ENCODE results near the gene PLEKHN1. TPM values are rescaled to one million over a fixed set of nuclear protein-coding genes. Genes with fewer than 3 reads are reported as not detected.

PLEKHN1 gene
- total RNA-seq = 10 to 100 TPM in 1 of 5 donors, under 1 TPM in 3, not detected in 1; 0.29 to 29.2 (median 0.50) TPM
- polyA plus RNA-seq = 10 to 100 TPM in 1 of 3 donors, 1 to 10 TPM in 1, not detected in 1; 2.9 to 13.6 TPM
- long read RNA-seq, donor 1 = 0 reads
- long read RNA-seq, donor 2 = 0 reads
- long read RNA-seq, donor 3 = 0 reads
- long read RNA-seq, donor 4 = 0 reads
- long read RNA-seq, donor 5 = 0 reads
- long read RNA-seq, donor 6 = 0 reads
- long read RNA-seq, donor 7 = 0 reads
- long read RNA-seq, donor 8 = 0 reads
- long read RNA-seq, donor 9 = 0 reads
- long read RNA-seq, donor 10 = 0 reads

DNA sequence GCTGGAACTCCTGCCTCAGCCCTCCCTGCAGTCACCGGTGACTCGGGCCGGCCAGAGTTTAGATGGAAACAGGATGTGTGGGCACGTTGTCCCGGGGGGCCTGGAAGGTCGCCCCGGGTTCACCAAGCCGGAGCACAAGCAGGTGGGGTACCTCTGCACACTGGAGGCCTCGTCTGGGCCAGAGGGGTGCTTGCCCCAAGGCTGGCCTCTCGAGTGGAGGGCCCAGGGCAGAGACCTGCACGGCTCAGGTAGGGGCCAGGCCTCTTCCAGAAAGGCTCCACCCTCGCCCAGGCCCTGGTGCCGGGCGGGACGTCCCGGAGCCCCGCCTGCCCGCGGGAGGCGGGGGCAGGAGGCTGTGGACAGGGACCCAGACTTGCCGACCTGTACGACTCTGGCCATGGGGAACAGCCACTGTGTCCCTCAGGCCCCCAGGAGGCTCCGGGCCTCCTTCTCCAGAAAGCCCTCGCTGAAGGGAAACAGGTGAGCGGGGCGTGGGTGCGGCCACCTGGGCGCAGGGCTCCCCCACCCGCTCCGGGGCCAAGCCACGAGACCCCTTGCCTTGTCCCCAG is at the start of gene PLEKHN1:
PLEKHN1 (plus strand) TSS at position 348 of the 569 bp plus-strand sequence; CDS start at position 398, 50 bp downstream.
- Histone ChIP-seq H3K9me3 (no peaks in the 10 kb centered on the region), H3K27me3 (peaks cover 0 to 49% (median 18%) of the 10 kb centered on the region in 3 donors), H3K36me3 (peaks cover 9 to 30% (median 25%) of the 10 kb centered on the region in 4 donors), H3K4me1 (peaks cover 21 to 34% (median 28%) of the 10 kb centered on the region in 4 donors), H3K4me3 (peak within 1 kb of the TSS; percentile 60 to 74 (median 70)), H3K27ac (peak within 1 kb of the TSS; percentile 74 to 94 (median 92))
- 1 to 5% (median 4%) methylated on average over 7 to 31 of the region's 31 CpGs for WGBS, 5 donors
- TF ChIP-seq POLR2A (IDR thresholded peaks at IDR 0.05) = no peak
- TF ChIP-seq EP300 (IDR thresholded peaks at IDR 0.05) = no peak
- TF ChIP-seq POLR2AphosphoS5 (IDR thresholded peaks at IDR 0.05) = no peak
- TF ChIP-seq CTCF (IDR thresholded peaks at IDR 0.05) = no peak
- peak; percentile 63 to 72 for DNase-seq
- intact Hi-C loops (cut with DNase I; ENCODE audit: low total_unique reads) = no loop called here

DNA sequence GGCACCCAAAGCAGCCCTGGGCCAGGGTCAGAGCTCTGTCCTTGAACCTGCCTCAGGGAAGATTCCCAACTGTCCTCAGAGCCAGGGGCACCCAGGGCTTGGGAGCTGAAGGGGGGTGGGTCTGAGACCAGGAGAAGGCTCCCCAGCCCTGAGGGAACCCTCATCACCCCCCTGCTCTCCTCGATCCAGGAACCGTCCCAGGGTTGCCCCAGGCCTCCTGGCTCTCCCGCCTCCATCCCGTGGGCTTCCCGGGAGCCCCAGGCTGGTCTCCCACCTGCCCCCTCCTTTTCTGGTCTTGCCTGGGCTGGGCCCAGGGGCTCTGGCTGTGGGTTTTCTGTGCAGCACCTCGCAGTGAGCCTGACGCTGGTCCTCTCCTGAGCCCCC is 49.2 kb upstream of the PLEKHN1 start:
- H3K4me1 ChIP-seq = peaks cover 30 to 47% (median 39%) of the 10 kb centered on the region in 4 donors
- 36 to 46% (median 44%) methylated on average over 6 to 7 of the region's 7 CpGs for WGBS, 5 donors

DNA sequence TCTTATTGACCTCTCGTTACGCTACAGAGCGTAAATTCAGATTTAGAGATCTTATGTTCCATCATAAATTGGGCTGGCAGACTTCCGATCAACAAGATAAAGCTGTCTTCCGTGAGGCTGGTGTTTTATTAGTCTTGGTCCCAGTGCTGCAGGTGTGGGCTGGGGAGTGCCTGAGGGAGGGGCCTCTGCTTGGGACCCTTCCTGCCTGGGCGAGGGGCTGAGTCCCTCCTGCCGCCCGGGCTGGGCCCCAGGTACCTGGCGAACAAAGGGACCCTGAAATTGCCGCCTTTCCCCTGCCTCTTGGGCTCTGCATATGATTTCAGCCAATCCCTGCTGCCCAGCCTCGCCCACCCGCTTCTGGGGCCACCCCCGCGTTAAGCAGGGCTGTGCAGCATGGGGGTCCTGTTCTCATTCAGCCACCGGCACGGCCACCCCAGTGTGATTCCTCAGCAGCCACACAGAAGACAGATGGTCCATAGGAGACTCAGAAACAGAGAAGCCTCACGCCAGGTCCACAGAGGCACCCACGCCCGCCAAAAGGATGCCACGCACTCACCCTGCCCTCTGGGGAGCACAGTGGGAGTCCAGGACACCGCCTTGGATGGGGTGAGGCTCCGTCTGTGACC is 48.7 kb upstream of the PLEKHN1 start:
- Histone ChIP-seq H3K9me3 (no peaks in the 10 kb centered on the region), H3K36me3 (no peaks in the 10 kb centered on the region), H3K27ac (no peak overlapping the region), H3K4me1 (peaks cover 30 to 49% (median 42%) of the 10 kb centered on the region in 4 donors), H3K27me3 (peaks cover 0 to 94% (median 19%) of the 10 kb centered on the region in 3 donors), H3K4me3 (no peak overlapping the region)
- WGBS, 5 donors = 57 to 70% (median 58%) methylated on average over 13 to 22 of the region's 22 CpGs
- intact Hi-C loops (cut with DNase I; ENCODE audit: low total_unique reads) = no loop called here
- no peak for DNase-seq
- no peak for TF ChIP-seq CTCF (IDR thresholded peaks at IDR 0.05)
- no peak for TF ChIP-seq POLR2A (IDR thresholded peaks at IDR 0.05)
- no peak for TF ChIP-seq EP300 (IDR thresholded peaks at IDR 0.05)

More for the DNA sequence above, 49.2 kb upstream of the PLEKHN1 start:
- H3K27ac ChIP-seq = peak overlapping the region in 1 of 5 donors; percentile 49
- TF ChIP-seq CTCF (IDR thresholded peaks at IDR 0.05) (no peak), POLR2A (IDR thresholded peaks at IDR 0.05) (no peak), EP300 (IDR thresholded peaks at IDR 0.05) (no peak), POLR2AphosphoS5 (IDR thresholded peaks at IDR 0.05) (no peak)
- intact Hi-C loops (cut with DNase I; ENCODE audit: low total_unique reads) = no loop called here
- no peaks in the 10 kb centered on the region for H3K36me3 ChIP-seq
- no peaks in the 10 kb centered on the region for H3K9me3 ChIP-seq
- peaks cover 0 to 94% (median 17%) of the 10 kb centered on the region in 3 donors for H3K27me3 ChIP-seq
- no peak for DNase-seq
- no peak overlapping the region for H3K4me3 ChIP-seq

GRCh38 chr1:918353-918752 is 47.9 kb upstream of the PLEKHN1 start:
- Histone ChIP-seq H3K36me3 (no peaks in the 10 kb centered on the region), H3K27me3 (peaks cover 0 to 94% (median 27%) of the 10 kb centered on the region in 3 donors), H3K27ac (no peak overlapping the region), H3K9me3 (no peaks in the 10 kb centered on the region), H3K4me1 (peaks cover 34 to 57% (median 50%) of the 10 kb centered on the region in 4 donors), H3K4me3 (no peak overlapping the region)
- DNase-seq = no peak
- WGBS, 5 donors = 76 to 92% (median 81%) methylated on average over 9 to 15 of the region's 15 CpGs
- no peak for TF ChIP-seq CTCF (IDR thresholded peaks at IDR 0.05)
- TF ChIP-seq EP300 (IDR thresholded peaks at IDR 0.05) = no peak
- no peak for TF ChIP-seq POLR2AphosphoS5 (IDR thresholded peaks at IDR 0.05)
- no peak for TF ChIP-seq POLR2A (IDR thresholded peaks at IDR 0.05)
- intact Hi-C loops (cut with DNase I; ENCODE audit: low total_unique reads) = no loop called here
